Measurements from ENCODE around the gene ITGB1BP1. TPM values are rescaled to one million over a fixed set of nuclear protein-coding genes. Genes with fewer than 3 reads are reported as not detected.

ITGB1BP1 gene
- total and polyA plus RNA-seq, 10 of the 15 experiments (the other 5 are each of a cell fraction or from before 2014, with no cell fraction given) = 50.2 to 273 (median 97.2) TPM

GRCh38 chr2:9358846-9359245 lies 64.5 kb downstream of the ITGB1BP1 start:
- in situ Hi-C loops (cut with MboI) (no loop called here), intact Hi-C loops (cut with micrococcal nuclease; ENCODE audit: unreplicated experiment) (no loop called here)
- H3K9ac ChIP-seq (ENCODE audit: control insufficient read depth, insufficient read depth, low read length) = no peak overlapping the region
- H3K27me3 ChIP-seq (replicated peaks in 1 of 2; ENCODE audit: control insufficient read depth in 2 of 2, insufficient read depth in 2 of 2, low read length in 1 of 2) = peaks cover 2 to 14% of the 10 kb centered on the region in 2 experiments; a peak in 2 of 4 replicates
- ATAC-seq = no peak
- ChIA-PET POLR2A (no interaction called here), SMC1A (ENCODE audit: uncharacterized antibody, unreplicated experiment) (no interaction called here), CTCF (interaction anchor here (1.4 kb wide), 1 partner anchor 10 kb away, joined by 4 read pairs; no protein-coding TSS in a partner anchor), RAD21 (ENCODE audit: unreplicated experiment) (no interaction called here)
- TF ChIP-seq, protein P1, sequence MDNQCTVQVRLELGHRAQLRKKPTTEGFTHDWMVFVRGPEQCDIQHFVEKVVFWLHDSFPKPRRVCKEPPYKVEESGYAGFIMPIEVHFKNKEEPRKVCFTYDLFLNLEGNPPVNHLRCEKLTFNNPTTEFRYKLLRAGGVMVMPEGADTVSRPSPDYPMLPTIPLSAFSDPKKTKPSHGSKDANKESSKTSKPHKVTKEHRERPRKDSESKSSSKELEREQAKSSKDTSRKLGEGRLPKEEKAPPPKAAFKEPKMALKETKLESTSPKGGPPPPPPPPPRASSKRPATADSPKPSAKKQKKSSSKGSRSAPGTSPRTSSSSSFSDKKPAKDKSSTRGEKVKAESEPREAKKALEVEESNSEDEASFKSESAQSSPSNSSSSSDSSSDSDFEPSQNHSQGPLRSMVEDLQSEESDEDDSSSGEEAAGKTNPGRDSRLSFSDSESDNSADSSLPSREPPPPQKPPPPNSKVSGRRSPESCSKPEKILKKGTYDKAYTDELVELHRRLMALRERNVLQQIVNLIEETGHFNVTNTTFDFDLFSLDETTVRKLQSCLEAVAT (IDR thresholded peaks at IDR 0.05) = no peak
- TF ChIP-seq E4F1 (IDR thresholded peaks at IDR 0.05; ENCODE audit: borderline replicate concordance, partially characterized antibody) (no peak), BRCA1 (IDR thresholded peaks at IDR 0.05; ENCODE audit: low read depth, low read length) (no peak), CBX5 (IDR thresholded peaks at IDR 0.05; ENCODE audit: low read depth) (no peak), JUNB (IDR thresholded peaks at IDR 0.05) (no peak), ZZZ3 (IDR thresholded peaks at IDR 0.05; ENCODE audit: control insufficient read depth, insufficient read length, low read depth) (no peak)
- no peak overlapping the region for H3K4me3 ChIP-seq
- WGBS (ENCODE audit: insufficient coverage, insufficient replicate concordance, low lambda C conversion rate, missing lambda C conversion rate) = 4% methylated on average over 1 of the region's 1 CpG
- H3K36me3 ChIP-seq (ENCODE audit: control insufficient read depth in 2 of 2, insufficient read depth in 2 of 2, low read length in 1 of 2) = no peaks in the 10 kb centered on the region
- no peak for DNase-seq (ENCODE audit: low read depth, low spot score)
- no peaks in the 10 kb centered on the region for H3K9me3 ChIP-seq (replicated peaks; ENCODE audit: control insufficient read depth, insufficient read depth, low read length)
- no peaks in the 10 kb centered on the region for H4K20me1 ChIP-seq (ENCODE audit: control insufficient read depth, insufficient read depth)
- no peak overlapping the region for H3K27ac ChIP-seq (ENCODE audit: control insufficient read depth, insufficient read depth)
- H3K79me2 ChIP-seq (ENCODE audit: control insufficient read depth, insufficient read depth, low read length) = no peaks in the 10 kb centered on the region
- no TSS peak for BruUV-seq (replicated peaks)
- no peak for FAIRE-seq
- no peak overlapping the region for H3K4me2 ChIP-seq (ENCODE audit: control insufficient read depth, insufficient read depth)
- no peaks in the 10 kb centered on the region for H3K4me1 ChIP-seq (ENCODE audit: control insufficient read depth, insufficient read depth, low read length)
- no peak overlapping the region for H2AFZ ChIP-seq (ENCODE audit: control insufficient read depth, low read depth, low read length)

Measured in GM12878 (cell line).